ENCODE measurements around the gene TPO.
"Not testable (repeated sequence)": the region's sequence is repeated elsewhere in the genome, so short reads cannot be mapped to it uniquely, and the experiment has no call there.

DNA sequence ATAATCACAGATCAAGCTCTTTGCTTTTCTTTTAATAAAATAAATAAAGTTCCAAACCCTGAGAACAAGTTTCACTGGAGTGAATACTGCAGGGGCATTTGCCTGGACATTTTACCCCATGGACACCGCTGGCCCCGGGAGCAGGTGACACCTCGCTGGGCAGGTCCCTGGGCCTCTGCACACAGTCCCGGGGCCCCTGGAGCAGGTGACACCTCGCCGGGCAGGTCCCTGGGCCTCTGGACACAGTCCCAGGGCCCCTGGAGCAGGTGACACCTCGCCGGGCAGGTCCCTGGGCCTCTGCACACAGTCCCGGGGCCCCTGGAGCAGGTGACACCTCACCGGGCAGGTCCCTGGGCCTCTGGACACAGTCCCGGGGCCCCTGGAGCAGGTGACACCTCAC, 1.6 kb downstream of the TPO start:
- TF ChIP-seq, protein P1, sequence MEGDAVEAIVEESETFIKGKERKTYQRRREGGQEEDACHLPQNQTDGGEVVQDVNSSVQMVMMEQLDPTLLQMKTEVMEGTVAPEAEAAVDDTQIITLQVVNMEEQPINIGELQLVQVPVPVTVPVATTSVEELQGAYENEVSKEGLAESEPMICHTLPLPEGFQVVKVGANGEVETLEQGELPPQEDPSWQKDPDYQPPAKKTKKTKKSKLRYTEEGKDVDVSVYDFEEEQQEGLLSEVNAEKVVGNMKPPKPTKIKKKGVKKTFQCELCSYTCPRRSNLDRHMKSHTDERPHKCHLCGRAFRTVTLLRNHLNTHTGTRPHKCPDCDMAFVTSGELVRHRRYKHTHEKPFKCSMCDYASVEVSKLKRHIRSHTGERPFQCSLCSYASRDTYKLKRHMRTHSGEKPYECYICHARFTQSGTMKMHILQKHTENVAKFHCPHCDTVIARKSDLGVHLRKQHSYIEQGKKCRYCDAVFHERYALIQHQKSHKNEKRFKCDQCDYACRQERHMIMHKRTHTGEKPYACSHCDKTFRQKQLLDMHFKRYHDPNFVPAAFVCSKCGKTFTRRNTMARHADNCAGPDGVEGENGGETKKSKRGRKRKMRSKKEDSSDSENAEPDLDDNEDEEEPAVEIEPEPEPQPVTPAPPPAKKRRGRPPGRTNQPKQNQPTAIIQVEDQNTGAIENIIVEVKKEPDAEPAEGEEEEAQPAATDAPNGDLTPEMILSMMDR (IDR thresholded peaks at IDR 0.05; ENCODE audit: poor library complexity), result not testable (repeated sequence)
- TF ChIP-seq EZH2 (IDR thresholded peaks at IDR 0.05; ENCODE audit: borderline replicate concordance), result not testable (repeated sequence)

Data from hepatocyte (in vitro differentiated cells).